OCI-M2 (cell line): Measurements from ENCODE around the gene VIM.
A peak's percentile ranks its signal among the peaks of the same experiment; 100 is the strongest.
"Not testable (repeated sequence)": the region's sequence is repeated elsewhere in the genome, so short reads cannot be mapped to it uniquely, and the experiment has no call there.

Experiments used
- DNase-seq: peaks from one replicate; lab custom pipeline; 2025; ENCODE audit not compliant: unreplicated experiment; lab: John Stamatoyannopoulos, UW

Gene VIM

GRCh38 chr10:17256051-17256450, 28.0 kb downstream of the VIM start:
- DNase-seq = no peak

- no peak for DNase-seq
Observed at GRCh38 chr10:17256627-17257026, 28.6 kb downstream of the VIM start.

DNA sequence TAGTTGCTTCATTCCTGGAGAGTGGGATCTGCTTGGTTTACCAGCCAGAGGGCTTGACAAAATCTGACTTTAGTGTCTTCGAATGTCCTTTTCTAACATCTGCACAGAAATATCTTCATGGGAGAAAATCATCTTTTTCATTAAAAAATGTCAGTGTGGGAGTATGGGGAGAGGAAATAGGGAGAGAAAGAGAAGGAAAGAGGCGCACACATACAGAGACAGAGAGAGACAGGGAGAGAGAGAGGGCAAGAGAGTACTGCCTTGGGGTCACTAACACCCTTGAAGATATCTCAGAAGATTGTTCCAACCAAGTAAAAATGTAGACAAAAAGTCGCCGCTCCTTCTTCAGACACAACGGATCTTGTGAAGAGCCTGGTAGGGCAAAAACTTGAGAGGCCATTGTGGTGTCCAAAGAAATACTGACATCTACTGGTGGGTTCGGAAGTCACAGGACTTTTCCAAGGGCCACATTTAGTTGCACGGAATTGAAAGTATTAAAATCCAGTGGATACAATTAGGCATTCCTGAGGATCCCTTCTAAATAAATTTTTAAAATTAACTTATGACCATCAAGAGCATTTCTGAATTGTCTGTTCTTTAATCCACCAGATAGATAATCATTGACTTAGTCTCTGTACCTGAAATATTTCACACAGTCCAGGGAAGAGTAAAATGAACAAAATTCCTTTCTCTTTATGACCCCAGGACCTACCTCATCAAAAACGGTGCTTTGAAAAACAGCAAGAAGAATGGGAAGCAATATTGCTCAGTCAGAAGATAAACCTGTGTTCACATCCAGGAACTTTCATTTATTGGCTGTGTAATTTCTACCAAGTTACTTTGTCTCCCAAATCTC, 29.7 kb downstream of the VIM start:
- DNase-seq = peak; percentile 17

- no peak for DNase-seq
Observed at GRCh38 chr10:17262502-17262901, 34.5 kb downstream of the VIM start.

DNA sequence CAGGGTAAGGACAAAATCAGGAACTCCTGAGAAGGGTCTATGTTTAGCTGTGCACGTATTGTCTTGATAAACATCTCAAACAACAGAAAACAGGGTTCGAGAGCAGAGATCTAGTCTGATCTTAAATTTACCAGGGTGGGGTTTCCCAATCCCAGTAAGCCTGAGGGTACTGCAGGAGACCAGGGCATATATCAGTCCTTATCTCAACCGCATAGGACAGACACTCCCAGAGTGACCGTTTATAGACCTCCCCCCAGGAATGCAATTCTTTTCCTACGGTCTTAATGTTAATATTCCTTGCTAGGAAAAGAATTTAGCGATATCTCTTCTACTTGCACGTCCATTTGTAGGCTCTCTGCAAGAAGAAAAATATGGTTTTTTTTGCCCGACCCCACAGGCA, 35.5 kb downstream of the VIM start:
- no peak for DNase-seq

DNA sequence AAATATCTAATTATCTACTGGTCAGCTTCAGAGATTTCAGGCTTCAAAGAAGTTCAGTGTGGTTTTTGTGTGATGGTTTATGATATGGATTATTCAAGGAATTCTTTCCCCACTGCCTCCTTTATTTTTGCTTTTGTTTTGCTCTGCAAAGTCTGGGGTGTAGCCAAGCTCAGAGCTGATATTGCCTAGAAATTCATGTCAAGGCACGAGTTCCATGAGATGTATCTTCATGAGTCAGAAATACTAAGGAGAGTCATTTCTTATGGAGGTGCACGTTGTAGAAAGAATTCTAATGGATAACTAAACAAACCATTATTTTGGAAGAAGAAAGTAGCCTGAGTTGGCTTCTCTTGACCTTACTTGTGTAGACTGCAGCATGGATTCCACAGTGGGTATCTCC, 37.4 kb downstream of the VIM start:
- DNase-seq = no peak

DNA sequence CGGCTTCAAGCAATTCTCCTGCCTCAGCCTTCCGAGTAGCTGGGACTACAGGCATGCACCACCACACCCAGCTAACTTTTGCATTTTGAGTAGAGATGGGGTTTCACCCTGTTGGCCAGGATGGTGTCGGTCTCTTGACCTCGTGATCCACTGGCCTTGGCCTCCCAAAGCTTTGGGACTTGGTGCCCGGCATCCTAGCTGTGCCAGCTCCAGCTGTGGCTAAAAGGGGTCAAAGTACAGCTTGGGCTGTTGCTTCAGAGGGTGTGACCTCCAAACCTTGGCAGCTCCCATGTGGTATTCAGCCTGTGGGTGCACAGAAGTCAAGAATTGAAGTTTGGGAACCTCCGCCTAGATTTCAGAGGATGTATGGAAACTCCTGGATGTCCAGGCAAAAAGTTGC, 38.5 kb downstream of the VIM start:
- not testable (repeated sequence) for DNase-seq

- DNase-seq = no peak
Observed at GRCh38 chr10:17272648-17273047, 44.6 kb downstream of the VIM start.

- no peak for DNase-seq
Observed at GRCh38 chr10:17273403-17273802, 45.4 kb downstream of the VIM start.

DNA sequence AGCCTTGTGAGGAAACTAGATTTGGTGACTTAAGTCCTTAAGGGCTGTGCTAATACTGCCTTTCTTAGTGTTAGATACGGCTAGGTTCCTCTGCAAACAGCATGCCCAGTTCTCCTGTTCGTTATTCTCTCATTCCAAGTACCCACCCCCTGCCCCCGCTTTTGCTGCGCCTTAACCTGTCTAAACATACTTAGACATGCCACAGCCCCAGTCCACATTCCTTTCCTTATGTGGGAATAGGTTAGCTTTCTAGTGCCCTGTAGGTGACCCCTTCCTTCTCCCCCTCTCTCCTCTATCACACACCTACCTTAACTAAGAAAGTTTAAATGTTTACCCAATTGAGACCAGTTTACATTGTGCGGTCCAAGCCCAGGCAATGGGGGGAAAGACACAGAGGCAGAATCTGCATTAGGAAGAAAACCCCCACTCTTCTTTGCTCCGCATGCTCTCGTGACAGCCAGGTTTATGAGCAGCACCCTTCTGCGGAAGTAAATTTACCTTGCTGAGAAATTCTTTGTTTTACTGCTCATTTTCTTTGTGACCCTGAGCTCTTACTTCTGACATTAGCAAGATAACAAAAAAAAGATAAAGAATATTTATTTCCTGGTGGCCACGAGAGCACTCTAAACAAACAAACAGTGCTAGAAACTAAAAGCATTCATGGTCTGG, 48.8 kb downstream of the VIM start:
- DNase-seq = no peak

DNA sequence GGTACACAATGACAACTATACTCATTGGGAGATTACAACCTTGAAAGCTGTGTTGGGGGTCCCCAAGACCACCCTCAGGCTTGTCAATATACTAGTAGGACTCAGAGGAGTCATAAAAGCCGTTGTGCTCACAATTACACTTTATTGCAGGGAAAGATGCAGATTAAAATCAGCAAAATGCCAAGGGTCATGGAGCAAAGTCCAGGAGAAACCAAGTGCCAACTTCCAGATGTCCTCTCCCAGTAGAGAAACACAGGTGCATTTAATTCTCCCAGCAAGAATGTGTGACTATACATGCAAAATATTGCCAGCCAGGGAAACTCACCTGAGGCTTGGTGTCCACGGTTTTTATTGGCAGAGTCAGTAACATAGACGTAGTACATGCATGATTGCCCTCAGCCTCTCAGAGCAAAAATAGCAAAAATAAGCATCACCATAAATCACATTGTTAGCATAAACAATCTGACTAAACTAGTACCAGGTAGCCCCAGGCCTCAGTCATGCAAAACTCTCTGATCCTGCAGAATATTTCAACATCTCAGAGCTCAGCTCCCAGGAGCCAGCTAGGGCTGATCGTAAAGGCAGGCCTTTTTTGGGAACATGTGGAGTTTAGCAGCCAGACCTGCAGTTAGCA, 50.7 kb downstream of the VIM start:
- no peak for DNase-seq

GRCh38 chr10:17282311-17282710, 54.3 kb downstream of the VIM start:
- no peak for DNase-seq

GRCh38 chr10:17286562-17287550, 58.8 kb downstream of the VIM start:
- DNase-seq = no peak
